PC-9 (cell line): ENCODE results near the gene ALS2. TPM values are rescaled to one million over a fixed set of nuclear protein-coding genes. Genes with fewer than 3 reads are reported as not detected.
"Not testable (repeated sequence)": the region's sequence is repeated elsewhere in the genome, so short reads cannot be mapped to it uniquely, and the experiment has no call there.

Source experiments
- BruUV-seq: library from RNA; stranded (reverse); fragments of 400-500 nt; replicated peaks from 2 replicates; lab custom pipeline; 2021; lab: Mats Ljungman, UMichigan
- CTCF ChIA-PET: fragments of 300-600 bp; sonication (Branson Sonifier 250); formaldehyde crosslinking; loops from one replicate; lab custom pipeline; 2022; ENCODE audit warnings: antibody characterized with exemption; lab: Charles Lee
- POLR2A ChIA-PET: fragments of 300-600 bp; sonication (Branson Sonifier 250); formaldehyde crosslinking; loops from one replicate; lab custom pipeline; 2022; ENCODE audit warnings: antibody characterized with exemption; ENCODE audit not compliant: unreplicated experiment; lab: Charles Lee
- DNase-seq, 2 experiments: peaks; one replicate each; pipeline versions ENCODE4 v3.0.0 to v3.0.0-alpha.2; 2015 to 2022; ENCODE audit warnings: mixed read lengths in 1 of 2
- H2AFZ ChIP-seq: fragments of 200-600 bp; sonication (generic); 2 replicates; pipeline ENCODE4 v1.8.1; 2017; ENCODE audit warnings: antibody characterized with exemption
- H3F3A ChIP-seq: fragments of 200-600 bp; sonication (generic); 2 replicates; pipeline ENCODE4 v1.8.1; 2017; ENCODE audit warnings: antibody characterized with exemption, mild to moderate bottlenecking, low read depth; ENCODE audit not compliant: insufficient read depth
- H3K27ac ChIP-seq: fragments of 200-600 bp; sonication (generic); 2 replicates; pipeline ENCODE4 v1.6.1; 2016; ENCODE audit warnings: mixed run types
- H3K27me3 ChIP-seq: fragments of 200-600 bp; sonication (generic); 2 replicates; pipeline ENCODE4 v1.6.1; 2016; ENCODE audit warnings: low read depth, mixed run types; ENCODE audit not compliant: insufficient read depth
- H3K36me3 ChIP-seq: fragments of 200-600 bp; sonication (generic); 2 replicates; pipeline ENCODE4 v1.6.1; 2016; ENCODE audit warnings: low read depth, mixed run types
- H3K4me1 ChIP-seq: fragments of 200-600 bp; sonication (generic); replicated peaks from 2 replicates; pipeline ENCODE4 v1.6.1; 2016; ENCODE audit warnings: mixed run types; ENCODE audit not compliant: insufficient read depth
- H3K4me2 ChIP-seq: fragments of 200-600 bp; sonication (generic); 2 replicates; pipeline ENCODE4 v1.6.1; 2017; ENCODE audit warnings: mixed run types
- H3K4me3 ChIP-seq: fragments of 200-600 bp; sonication (generic); 2 replicates; pipeline ENCODE4 v1.6.1; 2016; ENCODE audit warnings: mixed run types
- H3K79me2 ChIP-seq: fragments of 200-600 bp; sonication (generic); 2 replicates; pipeline ENCODE4 v1.6.1; 2017; ENCODE audit warnings: low read depth, mixed run types
- H3K9me2 ChIP-seq: fragments of 200-600 bp; sonication (generic); 2 replicates; pipeline ENCODE4 v1.8.1; 2017; ENCODE audit warnings: mild to moderate bottlenecking; ENCODE audit not compliant: insufficient read depth
- H3K9me3 ChIP-seq: fragments of 200-600 bp; sonication (generic); 2 replicates; pipeline ENCODE4 v1.8.1; 2016; ENCODE audit warnings: low read depth; ENCODE audit not compliant: insufficient read depth
- H4K20me1 ChIP-seq: fragments of 200-600 bp; sonication (generic); 2 replicates; pipeline ENCODE4 v1.8.1; 2017; ENCODE audit not compliant: insufficient read depth
- CTCF ChIP-seq: fragments of 200-600 bp; sonication (generic); conservative IDR thresholded peaks from 2 replicates; pipeline ENCODE4 v1.6.1; 2017; ENCODE audit warnings: mixed run types, antibody characterized with exemption, mild to moderate bottlenecking, moderate library complexity
- EZH2 ChIP-seq: fragments of 200-600 bp; sonication (generic); IDR thresholded peaks from 2 replicates; pipeline ENCODE4 v1.8.0; 2017; ENCODE audit warnings: antibody characterized with exemption, low read depth
- intact Hi-C: fragments of 100-400 bp; cut with micrococcal nuclease; formaldehyde crosslinking; loops from one replicate; pipeline ENCODE4 v1.10.0; 2022; ENCODE audit not compliant: unreplicated experiment
- total RNA-seq: library from RNA; stranded (reverse); gene quantifications from 2 replicates; pipeline ENCODE4 v1.2.3, GENCODE V29; 2021

ALS2 gene
- total RNA-seq, 1 experiment from 2014 or later: 27.6 TPM

GRCh38 chr2:201765799-201766198 lies 14.9 kb downstream of the ALS2 start:
- ChIA-PET POLR2A (no interaction called here), CTCF (no interaction called here)
- no peaks in the 10 kb centered on the region for H3K36me3 ChIP-seq
- DNase-seq: no peak
- no TSS peak for BruUV-seq
- H3F3A ChIP-seq: no peaks in the 10 kb centered on the region
- H3K9me2 ChIP-seq: no peaks in the 10 kb centered on the region
- H3K27ac ChIP-seq: no peak overlapping the region
- no peak overlapping the region for H3K4me2 ChIP-seq
- peaks cover 3% of the 10 kb centered on the region; the same call in 1 of the 2 replicates for H3K79me2 ChIP-seq
- no peaks in the 10 kb centered on the region; the same call in 1 of the 2 replicates for H4K20me1 ChIP-seq
- H2AFZ ChIP-seq: no peak overlapping the region
- intact Hi-C loops: no loop called here
- no peaks in the 10 kb centered on the region for H3K9me3 ChIP-seq
- H3K4me1 ChIP-seq: no peaks in the 10 kb centered on the region
- no peak for TF ChIP-seq CTCF
- TF ChIP-seq EZH2: no peak
- no peaks in the 10 kb centered on the region for H3K27me3 ChIP-seq
- no peak overlapping the region for H3K4me3 ChIP-seq

- POLR2A ChIA-PET: interaction anchor here (0.5 to 0.6 kb wide), 2 partner anchors 15 to 20 kb away, joined by 5 to 18 read pairs; no protein-coding TSS in a partner anchor
- CTCF ChIA-PET, intact Hi-C loops: not testable (repeated sequence)
These were observed 16.3 kb downstream of the ALS2 start for GRCh38 chr2:201764469-201764868.

GRCh38 chr2:201761101-201761500 lies 19.6 kb downstream of the ALS2 start:
- ChIA-PET POLR2A (no interaction called here), CTCF (no interaction called here)
- Histone ChIP-seq H3K4me2 (no peak overlapping the region), H4K20me1 (no peaks in the 10 kb centered on the region), H3K4me1 (no peaks in the 10 kb centered on the region), H3K9me2 (no peaks in the 10 kb centered on the region), H3K9me3 (no peaks in the 10 kb centered on the region), H3K27me3 (no peaks in the 10 kb centered on the region), H3K79me2 (no peaks in the 10 kb centered on the region), H3F3A (0 out of 2 replicates have a peak, but pooled peaks cover 3% of the 10 kb centered on the region), H3K4me3 (no peak overlapping the region), H3K36me3 (0 out of 2 replicates have a peak, but pooled peaks cover 3% of the 10 kb centered on the region), H3K27ac (no peak overlapping the region), H2AFZ (no peak overlapping the region)
- DNase-seq: no peak
- intact Hi-C loops: no loop called here
- TF ChIP-seq EZH2 (no peak), CTCF (no peak)
- no TSS peak for BruUV-seq

More at GRCh38 chr2:201764469-201764868, 16.3 kb downstream of the ALS2 start:
- H4K20me1 ChIP-seq, H3K4me3 ChIP-seq, H3K36me3 ChIP-seq, H3K4me2 ChIP-seq, H3F3A ChIP-seq, H3K9me2 ChIP-seq, DNase-seq, H3K27me3 ChIP-seq, H2AFZ ChIP-seq, BruUV-seq, H3K79me2 ChIP-seq, H3K27ac ChIP-seq, H3K4me1 ChIP-seq, H3K9me3 ChIP-seq: not testable (repeated sequence)

- Histone ChIP-seq H2AFZ (no peak overlapping the region), H3K27ac (no peak overlapping the region), H3K9me3 (no peaks in the 10 kb centered on the region), H3K9me2 (no peaks in the 10 kb centered on the region), H3K4me3 (no peak overlapping the region), H3K4me2 (no peak overlapping the region), H4K20me1 (no peaks in the 10 kb centered on the region), H3K36me3 (0 out of 2 replicates have a peak, but pooled peaks cover 3% of the 10 kb centered on the region), H3K4me1 (no peaks in the 10 kb centered on the region), H3K79me2 (no peaks in the 10 kb centered on the region), H3K27me3 (no peaks in the 10 kb centered on the region), H3F3A (0 out of 2 replicates have a peak, but pooled peaks cover 3% of the 10 kb centered on the region)
- intact Hi-C loops: no loop called here
- no TSS peak for BruUV-seq
- ChIA-PET POLR2A (no interaction called here), CTCF (no interaction called here)
- DNase-seq: no peak
- TF ChIP-seq EZH2: no peak
- no peak for TF ChIP-seq CTCF
These were observed 21.2 kb downstream of the ALS2 start for GRCh38 chr2:201759567-201759966.
